ENCODE data around the gene LYRM2.

The LYRM2 gene

GRCh38 chr6:89525786-89526562, 112.6 kb downstream of the LYRM2 start:
- no peak for DNase-seq
- intact Hi-C loops (cut with DNase I) = no loop called here

GRCh38 chr6:89522778-89523177, 115.8 kb downstream of the LYRM2 start:
- intact Hi-C loops (cut with DNase I) = no loop called here

DNA sequence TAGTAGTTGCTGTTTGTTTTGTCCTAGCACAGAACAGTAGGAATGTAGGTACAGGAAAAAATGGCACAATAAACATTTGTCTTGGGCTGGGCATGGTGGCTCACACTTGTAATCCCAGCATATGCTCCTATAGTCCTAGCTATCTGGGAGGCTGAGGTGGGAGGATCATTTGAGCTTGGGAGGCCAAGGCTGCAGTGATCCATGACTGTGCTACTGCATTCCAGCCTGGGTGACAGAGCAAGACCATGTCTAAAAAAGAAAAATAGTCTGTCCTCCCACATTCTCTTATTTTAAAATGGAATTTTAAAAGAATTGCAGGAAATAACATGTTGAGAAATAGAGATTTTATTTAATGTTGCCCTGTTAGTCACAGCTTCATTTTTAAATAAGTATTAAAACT, 117.8 kb downstream of the LYRM2 start:
- intact Hi-C loops (cut with DNase I) = no loop called here
- no peak for DNase-seq

More at GRCh38 chr6:89522778-89523177, 115.8 kb downstream of the LYRM2 start:
- DNase-seq = no peak

- intact Hi-C loops (cut with DNase I) = no loop called here
- DNase-seq = no peak
These were observed 120.0 kb downstream of the LYRM2 start for GRCh38 chr6:89518352-89519055.

Measured in head of caudate nucleus (tissue), 42 donors.